Measurements from ENCODE around the gene PJVK. TPM values are rescaled to one million over a fixed set of nuclear protein-coding genes. Genes with fewer than 3 reads are reported as not detected.

The PJVK gene
- total and polyA plus RNA-seq, 2 of the 13 experiments (the other 11 are each of a cell fraction or from before 2014, with no cell fraction given): 1.2 to 2.6 TPM

GRCh38 chr2:178450774-178451525, at the start of gene PJVK, which contains the start of gene PRKRA (continued):
- TF ChIP-seq FUBP1 (CRISPR knock-in tag; IDR thresholded peaks at IDR 0.05; ENCODE audit: borderline replicate concordance) (no peak), ZNF800 (CRISPR knock-in tag; IDR thresholded peaks at IDR 0.05) (0 out of 2 replicates have a peak, but pooled peaks have one; percentile 48), HNRNPUL1 (IDR thresholded peaks at IDR 0.05; ENCODE audit: low read depth, low read length) (peak; percentile 65; the same call in 1 of the 2 replicates), ZNF652 (CRISPR knock-in tag; IDR thresholded peaks at IDR 0.05; ENCODE audit: borderline replicate concordance, low read depth) (no peak; the same call in 1 of the 2 replicates), CC2D1A (CRISPR knock-in tag; IDR thresholded peaks at IDR 0.05) (peak; percentile 32; the same call in 1 of the 2 replicates), MLLT10 (CRISPR knock-in tag; IDR thresholded peaks at IDR 0.05) (no peak), DDIT3 (CRISPR knock-in tag; IDR thresholded peaks at IDR 0.05) (no peak), ZNF768 (CRISPR knock-in tag; IDR thresholded peaks at IDR 0.05) (no peak; the same call in none of the 2 replicates), HNRNPL (IDR thresholded peaks at IDR 0.05; ENCODE audit: low read depth, low read length) (peak; percentile 76; the same call in 1 of the 2 replicates), KDM1A (CRISPR knock-in tag; IDR thresholded peaks at IDR 0.05) (no peak), ELF3 (CRISPR knock-in tag; IDR thresholded peaks at IDR 0.05) (peak; percentile 23; the same call in 1 of the 2 replicates), POGK (CRISPR knock-in tag; conservative IDR thresholded peaks at IDR 0.05) (peak; percentile 94), ZFY (CRISPR knock-in tag; IDR thresholded peaks at IDR 0.05) (peak; percentile 99), GFI1 (CRISPR knock-in tag; IDR thresholded peaks at IDR 0.05; ENCODE audit: borderline replicate concordance) (no peak), SRSF9 (IDR thresholded peaks at IDR 0.05; ENCODE audit: borderline replicate concordance, insufficient read depth, low read depth, low read length, poor library complexity, severe bottlenecking) (no peak), ZNF558 (CRISPR knock-in tag; IDR thresholded peaks at IDR 0.05; ENCODE audit: borderline replicate concordance) (no peak), ZBTB7B (CRISPR knock-in tag; IDR thresholded peaks at IDR 0.05) (peak; percentile 89), HNF4A (CRISPR knock-in tag; IDR thresholded peaks at IDR 0.05) (peak; percentile 41; the same call in 1 of the 2 replicates), TBP (CRISPR knock-in tag; IDR thresholded peaks at IDR 0.05) (no peak), SOX6 (IDR thresholded peaks at IDR 0.05) (no peak), SOX6 (CRISPR knock-in tag; IDR thresholded peaks at IDR 0.05) (peak; percentile 78), SOX13 (IDR thresholded peaks at IDR 0.05) (peak; percentile 62; the same call in 1 of the 2 replicates), SOX13 (CRISPR knock-in tag; conservative IDR thresholded peaks at IDR 0.05 in 1 of 2, IDR thresholded peaks at IDR 0.05 in 1 of 2) (no peak; a peak in 2 of 4 replicates), TOPORS (CRISPR knock-in tag; IDR thresholded peaks at IDR 0.05) (0 out of 2 replicates have a peak, but pooled peaks have one; percentile 17)
